ENCODE results near the gene BLOC1S6.

Gene BLOC1S6

GRCh38 chr15:45587863-45588170 lies 638 bp downstream of the BLOC1S6 start:
- peak overlapping the region; percentile 96 for H3K4me3 ChIP-seq (ENCODE audit: low read depth, low read length)

DNA sequence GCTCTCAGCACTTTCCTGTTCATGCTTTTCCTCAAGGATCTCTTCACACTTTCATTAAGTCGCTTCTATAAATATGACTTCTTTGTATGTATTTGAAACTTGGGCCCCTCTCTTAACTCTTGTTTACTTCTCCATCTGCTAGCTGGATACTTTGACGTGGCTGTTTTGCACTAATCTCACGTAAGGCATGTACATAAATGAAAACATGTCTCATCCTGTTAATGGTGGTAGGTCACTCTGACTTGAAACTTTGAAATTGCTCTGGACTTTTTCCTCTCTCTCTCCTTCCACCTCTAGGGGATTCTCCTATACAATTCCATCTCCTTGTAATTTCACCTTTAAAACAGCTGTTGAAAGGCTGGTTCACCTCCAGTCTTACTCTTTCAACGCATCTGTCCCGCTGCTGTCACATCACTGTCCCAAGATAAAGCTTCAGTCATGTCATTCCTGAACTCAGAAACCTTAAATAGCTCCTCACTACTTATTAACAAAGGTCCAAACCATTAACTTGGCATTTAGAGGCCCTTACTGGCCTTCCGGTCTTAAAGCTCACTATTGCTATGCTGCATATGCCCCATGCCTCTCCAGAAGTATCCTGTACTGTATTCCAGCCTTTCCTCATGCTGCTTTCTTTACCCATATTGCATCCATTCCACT lies 1.2 kb downstream of the BLOC1S6 start:
- H3K4me3 ChIP-seq (ENCODE audit: low read depth, low read length): peak overlapping the region; percentile 96

- no peak overlapping the region for H3K4me3 ChIP-seq (ENCODE audit: low read depth, low read length)
These were observed 2.1 kb downstream of the BLOC1S6 start for GRCh38 chr15:45589256-45589655.

- no peak overlapping the region for H3K4me3 ChIP-seq (ENCODE audit: low read depth, low read length)
These were observed 7.1 kb downstream of the BLOC1S6 start for GRCh38 chr15:45594319-45594718.

DNA sequence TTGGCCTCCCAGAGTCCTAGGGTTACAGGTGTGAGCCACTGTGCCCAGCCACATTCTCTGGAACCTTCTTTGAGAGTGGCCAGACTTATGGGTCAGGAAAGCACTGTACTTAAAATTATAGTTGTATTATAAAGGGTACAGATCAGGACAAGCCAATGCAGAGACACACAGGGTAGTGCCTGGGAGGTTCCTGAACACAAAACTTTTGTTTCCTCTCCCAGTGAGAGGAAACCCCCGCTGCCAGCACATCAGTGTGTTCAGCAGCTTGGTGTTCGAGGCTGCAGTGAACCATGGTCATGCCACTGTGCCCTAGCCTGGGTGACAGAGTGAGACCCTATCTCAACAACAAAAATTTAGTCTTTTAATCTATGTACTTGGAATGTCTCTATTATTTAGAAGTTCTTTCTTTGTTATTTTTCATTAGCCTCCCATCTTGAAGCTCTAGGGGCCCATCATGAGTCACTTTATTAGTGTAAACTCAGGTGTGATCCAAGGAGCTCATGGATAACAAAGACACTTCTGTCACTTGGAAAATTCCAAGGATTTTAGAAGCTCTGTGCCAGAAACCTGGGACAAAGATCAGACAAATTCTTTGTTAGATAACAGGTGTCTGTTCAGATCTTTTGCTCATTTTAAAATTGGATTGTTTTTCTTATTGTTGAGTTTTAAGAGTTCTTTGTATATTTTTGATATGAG lies 7.8 kb downstream of the BLOC1S6 start:
- no peak overlapping the region for H3K4me3 ChIP-seq (ENCODE audit: low read depth, low read length)

GRCh38 chr15:45603881-45604280 lies 16.7 kb downstream of the BLOC1S6 start:
- no peak overlapping the region for H3K4me3 ChIP-seq (ENCODE audit: low read depth, low read length)

GRCh38 chr15:45604326-45604725 lies 17.1 kb downstream of the BLOC1S6 start:
- no peak overlapping the region for H3K4me3 ChIP-seq (ENCODE audit: low read depth, low read length)

DNA sequence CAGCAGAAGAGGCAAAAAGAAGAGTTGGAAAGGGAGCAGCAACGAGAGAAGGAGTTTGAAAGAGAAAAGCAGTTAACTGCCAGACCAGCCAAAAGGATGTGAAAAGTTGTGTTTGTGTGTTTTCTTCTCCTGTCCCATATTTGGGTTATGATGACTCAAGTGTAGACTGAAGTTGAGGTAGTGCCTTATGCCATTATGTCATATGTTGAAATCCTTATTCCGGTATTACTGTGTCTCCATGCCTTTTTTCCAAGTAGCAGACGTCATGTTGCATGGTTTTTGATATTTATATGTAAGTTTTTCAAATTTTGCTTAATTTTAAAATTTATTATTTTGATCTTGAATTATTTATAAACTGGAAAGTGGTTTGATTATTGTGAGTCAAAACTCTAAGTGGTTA lies 19.2 kb downstream of the BLOC1S6 start:
- no peak overlapping the region for H3K4me3 ChIP-seq (ENCODE audit: low read depth, low read length)

DNA sequence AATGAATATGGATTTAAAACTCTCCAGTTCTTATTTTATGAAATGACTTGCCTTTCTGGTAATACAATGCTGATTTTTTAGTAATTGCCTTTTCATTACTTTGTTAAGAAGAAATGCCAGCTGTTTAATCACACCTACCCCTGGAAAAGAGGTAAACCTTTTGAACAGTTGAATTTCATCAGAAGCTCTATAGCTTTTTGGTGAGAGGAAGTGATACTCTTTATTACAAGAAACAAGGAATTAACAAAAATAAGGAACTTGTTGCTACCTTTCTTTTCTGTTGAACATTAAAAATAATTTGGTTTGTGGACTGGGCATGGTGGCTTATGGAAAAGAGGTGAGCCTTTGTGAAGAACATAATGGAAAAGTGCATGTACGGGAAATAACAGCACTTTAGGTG lies 19.7 kb downstream of the BLOC1S6 start:
- no peak overlapping the region for H3K4me3 ChIP-seq (ENCODE audit: low read depth, low read length)

DNA sequence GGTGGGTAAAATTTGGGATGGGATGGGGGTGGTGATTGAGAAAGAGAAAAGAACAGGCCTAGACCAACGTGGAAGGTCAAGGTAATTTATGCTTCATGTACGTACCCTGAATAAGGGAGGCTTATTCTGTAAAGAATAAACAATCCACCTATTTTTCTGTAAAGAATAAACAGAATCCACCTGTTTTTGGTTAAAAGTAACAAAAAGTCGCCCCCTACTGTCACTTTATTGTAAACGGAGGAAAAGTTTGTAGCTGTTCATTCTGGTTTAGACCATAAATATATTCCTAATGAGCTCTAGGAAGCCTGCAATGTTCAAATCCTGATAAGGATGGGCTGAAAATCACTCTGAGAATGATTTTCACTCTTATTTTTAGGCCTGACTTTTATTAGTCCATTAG lies 24.1 kb downstream of the BLOC1S6 start:
- H3K4me3 ChIP-seq (ENCODE audit: low read depth, low read length): no peak overlapping the region

GRCh38 chr15:45612790-45613415 lies 25.7 kb downstream of the BLOC1S6 start:
- no peak overlapping the region for H3K4me3 ChIP-seq (ENCODE audit: low read depth, low read length)

DNA sequence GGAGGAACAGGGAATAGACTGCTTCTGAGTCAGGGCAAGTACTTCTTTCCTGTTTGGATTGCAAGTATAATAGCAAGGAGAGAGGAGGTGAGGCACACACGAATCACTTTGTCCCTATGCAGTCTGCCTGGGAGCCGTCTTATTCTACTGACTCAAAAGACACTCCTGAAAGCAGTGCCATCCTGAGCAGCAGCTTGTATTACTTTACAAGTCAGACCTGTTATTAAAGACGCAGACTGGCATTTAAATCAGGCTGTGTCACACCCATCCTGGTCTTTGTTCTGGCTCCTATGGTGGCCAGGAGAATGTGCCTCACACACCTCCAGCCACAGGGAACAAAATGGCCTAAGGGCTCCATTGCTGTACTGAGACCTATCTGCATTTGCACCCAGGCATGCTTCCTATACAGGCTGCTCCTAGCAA lies 29.7 kb downstream of the BLOC1S6 start:
- no peak overlapping the region for H3K4me3 ChIP-seq (ENCODE audit: low read depth, low read length)

DNA sequence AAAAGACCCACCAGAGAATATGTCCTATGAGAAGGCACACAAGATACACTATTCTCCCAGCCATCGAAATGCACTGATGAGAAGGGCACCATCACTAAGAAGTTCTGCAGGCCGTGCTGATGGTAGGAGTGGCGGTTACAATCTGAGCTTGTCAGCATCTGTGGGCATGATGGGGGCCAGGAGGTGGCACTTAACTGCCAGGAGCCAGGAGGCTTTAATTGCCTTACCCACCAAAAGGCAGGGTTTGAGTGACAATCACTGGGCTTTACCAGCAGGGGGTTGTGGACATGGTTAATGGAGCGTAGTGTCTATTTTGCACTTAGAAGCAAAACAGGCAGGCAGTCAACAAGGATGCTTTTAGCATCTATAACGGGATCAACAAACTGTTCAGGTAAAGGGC lies 31.6 kb downstream of the BLOC1S6 start:
- H3K4me3 ChIP-seq (ENCODE audit: low read depth, low read length): no peak overlapping the region

GRCh38 chr15:45628136-45628535 lies 41.0 kb downstream of the BLOC1S6 start:
- no peak overlapping the region for H3K4me3 ChIP-seq (ENCODE audit: low read depth, low read length)

- no peak overlapping the region for H3K4me3 ChIP-seq (ENCODE audit: low read depth, low read length)
These were observed 43.9 kb downstream of the BLOC1S6 start for GRCh38 chr15:45630917-45631691.

GRCh38 chr15:45631776-45632175 lies 44.6 kb downstream of the BLOC1S6 start:
- H3K4me3 ChIP-seq (ENCODE audit: low read depth, low read length): no peak overlapping the region

GRCh38 chr15:45634432-45635190 lies 47.4 kb downstream of the BLOC1S6 start, which contains the start of gene SQOR:
SQOR (plus strand) TSS chr15:45635029; CDS start chr15:45658924, 23,895 bp downstream.
- peak within 1 kb of the TSS; percentile 55 for H3K4me3 ChIP-seq (ENCODE audit: low read depth, low read length)

GRCh38 chr15:45635191-45635638 lies 48.0 kb downstream of the BLOC1S6 start:
- peak overlapping the region; percentile 55 for H3K4me3 ChIP-seq (ENCODE audit: low read depth, low read length)

- peak overlapping the region; percentile 55 for H3K4me3 ChIP-seq (ENCODE audit: low read depth, low read length)
These were observed 48.6 kb downstream of the BLOC1S6 start for GRCh38 chr15:45635763-45636292.

DNA sequence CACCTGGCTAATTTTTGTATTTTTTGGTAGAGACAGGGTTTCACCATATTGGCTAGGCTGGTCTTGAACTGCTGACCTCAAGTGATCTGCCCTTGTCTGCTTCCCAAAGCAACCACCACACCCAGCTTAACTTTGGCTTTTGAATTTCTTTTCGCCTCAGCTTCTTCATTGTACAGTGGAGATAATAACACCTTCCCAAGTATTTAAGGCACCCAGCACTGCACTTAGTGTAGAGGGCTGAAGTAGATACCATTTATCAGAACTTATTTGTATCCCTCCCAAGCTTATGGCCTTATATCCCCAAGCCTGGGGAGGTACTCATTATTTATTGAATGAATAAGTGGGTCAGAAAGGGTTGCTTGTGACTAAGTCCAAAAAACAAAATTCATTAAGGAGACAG lies 50.0 kb downstream of the BLOC1S6 start:
- H3K4me3 ChIP-seq (ENCODE audit: low read depth, low read length): no peak overlapping the region
